OCI-LY7 (cell line): ENCODE measurements around the gene ZNF516. TPM values are rescaled to one million over a fixed set of nuclear protein-coding genes. Genes with fewer than 3 reads are reported as not detected.

Source experiments
- BruUV-seq: library from RNA; stranded (reverse); fragments of 400-500 nt; replicated peaks from 2 replicates; lab custom pipeline; 2021; lab: Mats Ljungman, UMichigan
- CTCF ChIA-PET: fragments of 300-600 bp; sonication (Branson Sonifier 250); formaldehyde crosslinking; loops from one replicate; lab custom pipeline; 2022; ENCODE audit warnings: antibody characterized with exemption; ENCODE audit not compliant: unreplicated experiment; lab: Charles Lee
- POLR2A ChIA-PET: fragments of 300-600 bp; sonication (Branson Sonifier 250); formaldehyde crosslinking; loops from one replicate; lab custom pipeline; 2022; ENCODE audit warnings: antibody characterized with exemption; lab: Charles Lee
- DNase-seq: peaks from one replicate; pipeline ENCODE4 v3.0.0-alpha.2; 2015; ENCODE audit warnings: low spot score
- H2AFZ ChIP-seq: fragments of 200-600 bp; sonication (generic), shearing (Covaris generic); 2 replicates; pipeline ENCODE4 v1.6.1; 2014; ENCODE audit warnings: mild to moderate bottlenecking, antibody characterized with exemption, low read length, moderate library complexity
- H3K27ac ChIP-seq: fragments of 200-600 bp; sonication (generic); 2 replicates; pipeline ENCODE4 v1.5.1; 2014; ENCODE audit warnings: mixed run types, low read depth, mild to moderate bottlenecking, moderate library complexity, low read length, inconsistent platforms; ENCODE audit not compliant: poor library complexity, severe bottlenecking
- H3K36me3 ChIP-seq: fragments of 200-600 bp; sonication (generic); 2 replicates; pipeline ENCODE4 v1.6.1; 2014; ENCODE audit warnings: mild to moderate bottlenecking, antibody characterized with exemption, low read length, moderate library complexity, mixed read lengths; ENCODE audit not compliant: insufficient read depth
- H3K4me1 ChIP-seq: fragments of 200-600 bp; sonication (generic); 2 replicates; pipeline ENCODE4 v1.5.1; 2014; ENCODE audit warnings: mild to moderate bottlenecking, low read length; ENCODE audit not compliant: insufficient read depth, poor library complexity, severe bottlenecking
- H3K4me2 ChIP-seq: fragments of 200-600 bp; sonication (generic); 2 replicates; pipeline ENCODE4 v1.6.1; 2014; ENCODE audit warnings: mild to moderate bottlenecking, low read length
- H3K4me3 ChIP-seq: fragments of 200-600 bp; sonication (generic); 2 replicates; pipeline ENCODE4 v1.5.1; 2014; ENCODE audit warnings: mild to moderate bottlenecking, low read depth, low read length; ENCODE audit not compliant: poor library complexity, severe bottlenecking
- H3K79me2 ChIP-seq: fragments of 200-600 bp; sonication (generic); 2 replicates; pipeline ENCODE4 v1.6.1; 2016; ENCODE audit warnings: low read depth, mild to moderate bottlenecking, low read length, moderate library complexity, mixed read lengths; ENCODE audit not compliant: insufficient read depth
- H3K9me2 ChIP-seq: fragments of 200-600 bp; sonication (generic); 2 replicates; pipeline ENCODE4 v1.6.1; 2016; ENCODE audit warnings: mild to moderate bottlenecking, low read length, mixed read lengths; ENCODE audit not compliant: insufficient read depth
- H3K9me3 ChIP-seq: fragments of 200-600 bp; sonication (generic); 2 replicates; pipeline ENCODE4 v1.6.1; 2014; ENCODE audit warnings: mild to moderate bottlenecking, mixed run types, low read length, mixed read lengths
- H4K20me1 ChIP-seq: fragments of 200-600 bp; sonication (generic); 2 replicates; pipeline ENCODE4 v1.6.1; 2014; ENCODE audit warnings: mild to moderate bottlenecking, antibody characterized with exemption, low read length, moderate library complexity, mixed read lengths; ENCODE audit not compliant: insufficient read depth
- EZH2phosphoT487 ChIP-seq: fragments of 200-600 bp; sonication (generic); IDR thresholded peaks from 2 replicates; pipeline ENCODE4 v1.6.1; 2018; ENCODE audit warnings: low read depth, borderline replicate concordance, mild to moderate bottlenecking, mixed run types, antibody characterized with exemption, low read length, moderate library complexity, mixed read lengths
- intact Hi-C: fragments of 100-400 bp; cut with micrococcal nuclease; formaldehyde crosslinking; loops from one replicate; pipeline ENCODE4 v1.10.0; 2022; ENCODE audit not compliant: unreplicated experiment
- total RNA-seq, 2 experiments: library from RNA; depleted of rRNA in 1 of 2; stranded (reverse); fragments of >200 nt in 1 of 2; shearing (Covaris generic) in 1 of 2; gene quantifications; 2 replicates each; pipeline ENCODE4 v1.2.3, GENCODE V29; 2014 to 2022
- TF ChIP-seq, protein P1 (sequence below): fragments of 200-600 bp; sonication (generic); conservative IDR thresholded peaks from 2 replicates; pipeline ENCODE4 v1.5.1; 2014; ENCODE audit warnings: mild to moderate bottlenecking, antibody characterized with exemption, low read length, moderate library complexity, mixed read lengths

ZNF516 gene
- total RNA-seq, 2 experiments from 2014 or later = 16.2 to 32.3 TPM

DNA sequence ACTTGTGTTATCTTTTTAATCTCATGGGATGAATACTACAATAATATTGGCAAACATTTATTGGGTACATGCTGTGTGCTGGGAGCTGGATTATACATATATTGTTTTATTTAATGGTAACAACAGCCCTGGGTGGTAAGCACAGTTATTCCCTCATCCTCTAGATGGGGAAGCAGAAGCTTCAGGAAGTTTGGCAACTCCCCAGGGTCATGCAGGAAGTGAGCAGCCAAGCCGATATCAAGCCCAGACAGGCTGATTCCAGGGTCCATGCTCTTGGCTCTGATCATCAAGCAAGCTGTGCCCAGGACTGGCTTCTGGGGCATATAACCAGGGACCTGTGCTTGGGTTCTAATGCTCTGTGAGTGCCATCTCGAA is 155.8 kb downstream of the ZNF516 start:
- Histone ChIP-seq H3K36me3 (no peaks in the 10 kb centered on the region), H3K9me2 (no peaks in the 10 kb centered on the region), H3K9me3 (no peaks in the 10 kb centered on the region), H4K20me1 (no peaks in the 10 kb centered on the region), H3K79me2 (no peaks in the 10 kb centered on the region), H3K4me2 (no peak overlapping the region), H3K27ac (no peak overlapping the region), H3K4me3 (no peak overlapping the region), H2AFZ (no peak overlapping the region), H3K4me1 (no peaks in the 10 kb centered on the region)
- CTCF ChIA-PET = no interaction called here
- TF ChIP-seq, protein P1, sequence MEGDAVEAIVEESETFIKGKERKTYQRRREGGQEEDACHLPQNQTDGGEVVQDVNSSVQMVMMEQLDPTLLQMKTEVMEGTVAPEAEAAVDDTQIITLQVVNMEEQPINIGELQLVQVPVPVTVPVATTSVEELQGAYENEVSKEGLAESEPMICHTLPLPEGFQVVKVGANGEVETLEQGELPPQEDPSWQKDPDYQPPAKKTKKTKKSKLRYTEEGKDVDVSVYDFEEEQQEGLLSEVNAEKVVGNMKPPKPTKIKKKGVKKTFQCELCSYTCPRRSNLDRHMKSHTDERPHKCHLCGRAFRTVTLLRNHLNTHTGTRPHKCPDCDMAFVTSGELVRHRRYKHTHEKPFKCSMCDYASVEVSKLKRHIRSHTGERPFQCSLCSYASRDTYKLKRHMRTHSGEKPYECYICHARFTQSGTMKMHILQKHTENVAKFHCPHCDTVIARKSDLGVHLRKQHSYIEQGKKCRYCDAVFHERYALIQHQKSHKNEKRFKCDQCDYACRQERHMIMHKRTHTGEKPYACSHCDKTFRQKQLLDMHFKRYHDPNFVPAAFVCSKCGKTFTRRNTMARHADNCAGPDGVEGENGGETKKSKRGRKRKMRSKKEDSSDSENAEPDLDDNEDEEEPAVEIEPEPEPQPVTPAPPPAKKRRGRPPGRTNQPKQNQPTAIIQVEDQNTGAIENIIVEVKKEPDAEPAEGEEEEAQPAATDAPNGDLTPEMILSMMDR = no peak
- TF ChIP-seq EZH2phosphoT487 = no peak
- intact Hi-C loops = no loop called here
- POLR2A ChIA-PET = no interaction called here
- DNase-seq = no peak
- BruUV-seq = no TSS peak

DNA sequence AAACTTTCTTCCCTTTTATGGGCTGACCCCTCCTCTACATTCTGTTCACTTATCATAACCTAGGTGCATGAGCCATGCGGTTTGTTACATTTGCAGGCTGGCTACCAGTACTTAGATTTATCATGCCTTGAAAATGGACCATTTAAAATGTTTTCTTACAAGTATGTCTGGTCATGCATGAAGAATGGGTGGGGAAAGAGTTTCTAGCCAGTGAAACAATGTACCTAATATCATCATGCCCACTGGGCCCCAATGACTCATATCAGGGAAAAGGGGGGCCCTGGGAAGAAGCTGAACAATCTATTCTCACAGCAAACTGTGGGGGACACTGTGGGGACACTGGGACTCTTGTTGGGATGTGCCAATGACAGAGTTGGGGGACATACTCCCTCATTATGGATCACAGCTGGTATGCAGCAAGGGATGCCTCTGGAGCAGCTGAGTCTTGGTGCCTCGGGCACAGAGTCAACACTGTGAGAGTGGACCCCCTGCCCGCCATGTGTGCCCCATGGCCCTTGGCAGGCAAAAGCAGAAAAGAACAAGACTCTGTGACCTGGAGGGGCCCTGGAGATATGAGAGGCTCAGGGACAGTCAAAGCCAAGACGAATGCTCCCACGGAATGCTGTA is 156.3 kb downstream of the ZNF516 start:
- Histone ChIP-seq H3K27ac (no peak overlapping the region), H3K4me1 (no peaks in the 10 kb centered on the region), H3K9me2 (no peaks in the 10 kb centered on the region), H3K9me3 (no peaks in the 10 kb centered on the region), H2AFZ (no peak overlapping the region), H3K79me2 (no peaks in the 10 kb centered on the region), H3K36me3 (no peaks in the 10 kb centered on the region), H3K4me3 (no peak overlapping the region), H3K4me2 (no peak overlapping the region), H4K20me1 (no peaks in the 10 kb centered on the region)
- no peak for DNase-seq
- no TSS peak for BruUV-seq
- ChIA-PET CTCF (no interaction called here), POLR2A (no interaction called here)
- TF ChIP-seq, protein P1 = no peak
- TF ChIP-seq EZH2phosphoT487 = no peak
- intact Hi-C loops = no loop called here

DNA sequence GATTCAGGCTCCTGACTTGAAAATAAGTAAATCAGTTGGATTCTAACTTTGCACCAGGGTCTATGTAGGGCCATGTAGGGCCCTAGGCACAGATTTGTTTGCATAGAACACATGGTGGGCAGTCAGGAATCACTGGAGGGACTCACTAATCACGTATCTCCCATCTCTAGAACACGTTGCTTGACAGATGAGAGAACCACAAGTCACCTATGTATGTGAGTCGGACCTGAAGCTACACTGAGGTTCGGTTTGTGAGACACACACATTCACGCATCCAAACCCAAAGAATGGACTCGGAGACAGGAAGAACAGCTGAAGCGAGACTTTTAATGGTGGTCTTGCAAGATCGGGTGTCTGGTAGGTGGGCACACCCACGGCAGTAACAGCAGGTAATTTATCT is 157.0 kb downstream of the ZNF516 start:
- no peak for DNase-seq
- H3K9me2 ChIP-seq = no peaks in the 10 kb centered on the region
- CTCF ChIA-PET = no interaction called here
- H3K4me3 ChIP-seq = no peak overlapping the region
- H4K20me1 ChIP-seq = no peaks in the 10 kb centered on the region
- no peaks in the 10 kb centered on the region for H3K36me3 ChIP-seq
- POLR2A ChIA-PET = no interaction called here
- no peak overlapping the region for H3K4me2 ChIP-seq
- H3K4me1 ChIP-seq = no peaks in the 10 kb centered on the region
- TF ChIP-seq, protein P1 = no peak
- TF ChIP-seq EZH2phosphoT487 = no peak
- H3K79me2 ChIP-seq = no peaks in the 10 kb centered on the region
- intact Hi-C loops = no loop called here
- no peaks in the 10 kb centered on the region for H3K9me3 ChIP-seq
- no peak overlapping the region for H3K27ac ChIP-seq
- H2AFZ ChIP-seq = no peak overlapping the region
- no TSS peak for BruUV-seq
